OCI-LY7 (cell line): ENCODE results near the gene NOXO1.

ENCODE experiments used
- CTCF ChIP-seq: fragments of 200-600 bp; sonication (generic); conservative IDR thresholded peaks from 2 replicates; pipeline ENCODE4 v1.5.1; 2014; ENCODE audit warnings: mild to moderate bottlenecking, antibody characterized with exemption, low read length, moderate library complexity, mixed read lengths
- EZH2phosphoT487 ChIP-seq: fragments of 200-600 bp; sonication (generic); IDR thresholded peaks from 2 replicates; pipeline ENCODE4 v1.6.1; 2018; ENCODE audit warnings: low read depth, borderline replicate concordance, mild to moderate bottlenecking, mixed run types, antibody characterized with exemption, low read length, moderate library complexity, mixed read lengths

- TF ChIP-seq CTCF (no peak), EZH2phosphoT487 (no peak)
These were observed 34.1 kb upstream of the NOXO1 start for GRCh38 chr16:2015117-2015946.
